Measurements from ENCODE around the gene ARL3.
"Not testable (repeated sequence)": the region's sequence is repeated elsewhere in the genome, so short reads cannot be mapped to it uniquely, and the experiment has no call there.

The ARL3 gene

GRCh38 chr10:102735065-102735562 is 20.9 kb upstream of the ARL3 start:
- DNase-seq = no peak

GRCh38 chr10:102732661-102733060 is 18.5 kb upstream of the ARL3 start:
- no peak for DNase-seq

GRCh38 chr10:102731222-102731800 is 17.1 kb upstream of the ARL3 start:
- DNase-seq = no peak

- no peak for DNase-seq
Measured at GRCh38 chr10:102729029-102730026, 15.1 kb upstream of the ARL3 start.

GRCh38 chr10:102727037-102727818 is 13.0 kb upstream of the ARL3 start:
- no peak for DNase-seq

- no peak for DNase-seq
Measured at GRCh38 chr10:102726274-102726673, 12.1 kb upstream of the ARL3 start.

GRCh38 chr10:102723989-102724388 is 9.8 kb upstream of the ARL3 start:
- no peak for DNase-seq

- no peak for DNase-seq
Measured at GRCh38 chr10:102721954-102722353, 7.8 kb upstream of the ARL3 start.

- no peak for DNase-seq
Measured at GRCh38 chr10:102720775-102721301, 6.6 kb upstream of the ARL3 start.

GRCh38 chr10:102720337-102720736 is 6.1 kb upstream of the ARL3 start:
- DNase-seq = no peak

GRCh38 chr10:102718220-102718619 is 4.0 kb upstream of the ARL3 start:
- no peak for DNase-seq

- not testable (repeated sequence) for DNase-seq
Measured at GRCh38 chr10:102716900-102717565, 2.8 kb upstream of the ARL3 start.

GRCh38 chr10:102715880-102716279 is 1.7 kb upstream of the ARL3 start:
- no peak for DNase-seq

GRCh38 chr10:102714621-102715455 is 641 bp upstream of the ARL3 start, which contains the start of gene SFXN2:
TSS of gene SFXN2 (plus strand) at chr10:102714636. CDS start at chr10:102726637, 12,001 bp downstream.
- no peak for DNase-seq

- no peak for DNase-seq
Measured at GRCh38 chr10:102713539-102713813, 721 bp downstream of the ARL3 start.

GRCh38 chr10:102712843-102713538 is 1.2 kb downstream of the ARL3 start:
- no peak for DNase-seq

- DNase-seq = no peak
Measured at GRCh38 chr10:102712089-102712488, 2.1 kb downstream of the ARL3 start.

- no peak for DNase-seq
Measured at GRCh38 chr10:102710609-102711008, 3.6 kb downstream of the ARL3 start.

GRCh38 chr10:102705531-102705930 is 8.7 kb downstream of the ARL3 start:
- DNase-seq = no peak

- no peak for DNase-seq
Measured at GRCh38 chr10:102704915-102705314, 9.3 kb downstream of the ARL3 start.

GRCh38 chr10:102702742-102703141 is 11.5 kb downstream of the ARL3 start:
- no peak for DNase-seq
